GM18870 (cell line): ENCODE results near the gene MYO5C.
A peak's percentile ranks its signal among the peaks of the same experiment; 100 is the strongest.
"Not testable (repeated sequence)": the region's sequence is repeated elsewhere in the genome, so short reads cannot be mapped to it uniquely, and the experiment has no call there.

ENCODE experiments used
- ATAC-seq: cut with Tn5 transposase; IDR thresholded peaks from one replicate; pipeline ENCODE4 v1.9.1; 2021; ENCODE audit warnings: moderate library complexity; ENCODE audit not compliant: unreplicated experiment

The MYO5C gene

DNA sequence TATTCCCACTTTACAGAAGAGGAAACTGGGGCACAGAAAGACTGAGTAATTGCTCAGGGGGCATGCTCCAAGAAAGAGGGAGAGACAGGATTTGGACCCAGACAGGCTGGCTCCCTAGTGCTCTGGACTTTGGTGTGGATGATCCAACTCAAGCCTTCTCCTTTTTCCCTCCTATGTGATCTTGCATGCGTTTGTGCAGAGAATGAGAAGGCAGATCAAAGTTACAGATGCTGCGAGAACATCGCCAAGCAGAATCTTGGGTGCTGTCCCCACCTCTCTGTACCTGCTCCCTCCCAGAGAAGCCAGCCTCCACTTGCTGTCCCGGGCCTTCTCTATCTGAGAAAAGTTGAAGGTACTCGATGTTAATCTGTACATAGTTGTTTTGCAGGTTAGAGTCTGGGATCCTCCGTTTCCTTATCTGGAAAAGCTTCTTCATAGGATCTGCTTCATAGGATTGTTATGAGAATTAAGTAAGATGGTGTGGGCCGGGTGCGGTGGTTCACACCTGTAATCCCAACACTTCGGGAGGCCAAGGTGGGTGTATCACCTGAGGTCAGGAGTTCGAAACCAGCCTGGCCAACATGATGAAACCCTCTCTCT, 114.7 kb downstream of the MYO5C start:
- ATAC-seq: no peak

DNA sequence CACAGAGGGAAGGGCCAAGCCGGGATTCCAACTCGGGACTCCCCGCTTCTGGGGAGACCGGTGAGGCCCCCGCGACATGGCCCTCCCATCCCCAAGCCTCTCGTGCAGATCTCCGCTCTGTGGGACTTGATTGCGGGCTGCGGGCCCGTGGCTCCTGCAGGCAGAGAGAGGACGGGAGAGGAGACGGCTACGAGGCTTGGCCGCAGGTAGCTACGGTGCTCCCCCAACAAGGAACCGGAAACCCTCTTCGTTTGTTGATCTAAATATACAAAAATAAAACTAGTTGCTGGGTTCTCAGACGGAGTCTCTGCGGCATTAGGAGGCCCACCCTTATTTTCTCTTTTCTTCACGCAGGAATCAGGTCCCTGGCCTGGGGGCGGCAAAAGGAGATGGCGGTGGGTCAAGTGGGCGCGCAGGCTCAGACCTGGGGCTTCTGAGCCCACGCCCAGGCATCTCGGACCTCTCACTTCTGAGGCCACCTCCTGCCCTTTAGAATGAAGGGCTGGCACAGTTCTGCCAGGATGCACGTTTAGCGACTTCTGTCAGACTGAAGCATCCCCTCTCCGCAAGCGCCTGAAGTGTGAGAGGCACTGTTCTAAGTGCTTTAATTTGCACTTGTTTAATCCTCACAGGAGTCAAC, 115.3 kb downstream of the MYO5C start:
- ATAC-seq: peak; percentile 1

DNA sequence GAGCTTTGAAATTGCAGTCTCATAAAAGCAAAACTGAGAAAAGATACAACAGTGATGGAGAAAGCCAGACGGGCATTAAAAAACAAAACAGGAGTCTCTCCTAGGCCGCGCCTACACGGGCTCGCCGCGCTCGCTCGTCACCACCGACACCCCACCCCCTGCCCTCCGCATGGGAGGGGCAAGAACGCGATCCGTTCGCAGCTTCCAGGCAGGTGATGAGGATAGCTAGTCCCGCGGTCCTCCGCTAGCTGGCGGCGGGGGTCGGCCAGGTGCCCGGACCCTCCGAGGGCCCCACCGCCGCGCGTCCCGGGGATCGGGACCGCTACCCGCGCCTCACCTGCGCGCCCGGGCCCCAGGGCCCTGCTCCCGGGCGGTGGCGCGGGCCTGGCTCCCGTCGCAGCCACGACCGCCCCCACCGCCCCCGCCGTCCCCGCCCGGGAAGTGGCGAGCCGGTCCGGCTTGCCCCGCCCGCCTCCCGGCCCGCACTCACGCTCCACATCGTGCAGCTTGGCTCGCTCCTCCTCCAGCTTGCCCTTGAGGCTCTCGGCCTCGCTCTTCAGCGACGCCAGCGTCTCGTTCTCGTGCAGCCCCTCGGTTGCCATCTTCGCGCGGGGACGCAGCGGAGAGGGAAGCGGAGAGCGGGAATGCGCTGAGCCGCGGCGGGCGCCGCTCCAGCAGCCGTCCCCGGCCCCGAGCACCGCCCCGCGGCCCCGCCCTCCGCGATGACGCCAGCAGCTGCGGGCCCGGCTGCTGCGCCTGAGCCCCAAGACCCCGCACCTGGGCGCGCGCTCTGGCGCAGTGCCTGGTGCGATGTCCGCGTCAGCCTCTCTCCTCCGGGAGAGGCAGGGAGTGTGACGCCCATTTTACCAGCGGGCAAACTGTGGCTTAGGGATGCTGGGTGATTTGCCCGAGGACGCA, 116.1 kb downstream of the MYO5C start:
- peak; percentile 74 for ATAC-seq

DNA sequence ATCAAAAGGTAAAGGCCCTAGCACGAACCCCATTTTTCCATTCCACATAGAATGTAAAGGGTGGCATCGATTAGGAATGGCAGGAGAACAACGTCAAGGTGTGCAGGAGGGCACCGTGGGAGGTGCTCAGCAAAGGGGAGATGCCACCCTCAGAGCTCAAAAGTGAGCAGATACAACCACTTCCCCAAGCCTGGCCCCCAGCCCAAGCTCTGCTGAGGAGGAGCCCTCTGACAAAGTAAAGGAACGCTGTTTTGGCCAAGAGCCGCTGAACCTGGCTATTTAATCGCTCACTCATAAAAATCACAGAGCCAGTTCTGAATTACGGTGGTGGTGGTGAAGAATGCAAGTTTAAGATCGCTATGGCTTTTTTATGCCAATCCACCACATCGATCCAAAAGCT, 116.8 kb downstream of the MYO5C start:
- ATAC-seq: no peak

DNA sequence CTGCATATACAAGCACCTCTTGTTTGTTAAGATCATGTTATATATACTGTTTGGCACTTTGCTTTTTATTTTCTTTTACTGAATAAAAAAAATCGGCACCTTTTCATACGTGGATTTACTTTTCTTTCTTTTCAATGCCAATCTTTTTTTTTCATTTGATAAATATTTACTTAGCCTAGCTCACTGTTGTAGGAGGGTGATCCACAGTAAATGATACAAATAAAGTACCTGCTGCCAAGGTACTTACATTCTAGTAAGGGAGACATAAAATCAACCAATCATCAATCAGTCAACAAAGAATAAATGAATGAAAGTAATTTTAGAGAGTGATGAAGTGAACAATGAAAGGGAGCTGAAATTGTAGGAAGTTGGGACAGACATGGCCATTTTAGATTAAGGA, 122.7 kb downstream of the MYO5C start:
- ATAC-seq: no peak

DNA sequence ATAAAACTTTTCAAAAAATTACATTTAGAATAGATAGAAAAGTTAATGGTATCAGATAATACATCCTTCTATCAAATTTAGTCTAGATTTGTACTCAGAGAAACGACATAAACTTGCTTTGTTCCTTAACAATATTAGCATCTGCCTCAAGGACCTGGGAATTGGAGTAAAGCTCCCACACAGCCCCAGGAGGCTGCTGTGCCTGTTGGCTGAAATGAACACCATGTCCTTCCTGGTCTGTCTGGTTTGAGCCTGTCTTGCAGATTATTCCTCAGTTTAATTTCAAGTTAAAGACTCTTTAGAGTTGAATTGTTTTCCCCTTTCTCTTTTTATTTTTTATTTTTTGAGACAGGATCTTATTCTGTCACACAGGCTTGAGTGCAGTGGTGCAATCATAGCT, 123.8 kb downstream of the MYO5C start:
- ATAC-seq: no peak

DNA sequence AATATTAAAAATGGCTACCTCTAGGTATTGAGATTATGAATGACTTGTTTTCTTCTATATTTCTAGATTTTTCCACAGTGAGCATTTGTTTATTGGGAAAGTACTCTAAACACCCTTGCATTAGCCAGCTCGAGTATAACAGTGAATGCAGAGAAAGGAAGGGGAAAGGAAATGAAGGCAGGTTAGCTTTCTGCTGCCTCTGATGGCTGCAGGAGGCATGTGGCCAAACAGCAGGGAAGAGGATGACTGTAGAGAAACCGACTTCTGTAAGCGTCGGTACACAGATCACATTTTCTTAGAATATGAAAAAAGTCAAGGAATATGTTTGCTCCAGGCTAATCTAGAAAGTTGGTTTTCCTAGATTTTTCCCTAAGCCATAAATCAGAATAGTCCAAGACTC, 124.2 kb downstream of the MYO5C start:
- ATAC-seq: no peak

DNA sequence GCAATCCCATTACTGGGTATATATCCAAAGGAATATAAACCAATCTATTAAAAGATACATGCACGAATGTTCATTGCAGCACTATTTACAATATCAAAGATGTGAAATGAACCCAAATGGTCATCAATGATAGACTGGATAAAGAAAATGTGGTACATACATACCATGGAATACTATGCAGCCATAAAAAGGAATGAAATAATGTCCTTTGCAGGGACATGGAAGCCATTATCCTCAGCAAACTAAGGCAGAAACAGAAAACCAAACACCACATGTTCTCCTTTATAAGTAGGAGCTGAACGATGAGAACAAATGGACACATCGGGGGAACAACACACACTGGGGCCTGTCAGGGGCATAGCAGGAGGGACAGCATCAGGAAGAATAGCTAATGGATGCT, 125.4 kb downstream of the MYO5C start:
- not testable (repeated sequence) for ATAC-seq

DNA sequence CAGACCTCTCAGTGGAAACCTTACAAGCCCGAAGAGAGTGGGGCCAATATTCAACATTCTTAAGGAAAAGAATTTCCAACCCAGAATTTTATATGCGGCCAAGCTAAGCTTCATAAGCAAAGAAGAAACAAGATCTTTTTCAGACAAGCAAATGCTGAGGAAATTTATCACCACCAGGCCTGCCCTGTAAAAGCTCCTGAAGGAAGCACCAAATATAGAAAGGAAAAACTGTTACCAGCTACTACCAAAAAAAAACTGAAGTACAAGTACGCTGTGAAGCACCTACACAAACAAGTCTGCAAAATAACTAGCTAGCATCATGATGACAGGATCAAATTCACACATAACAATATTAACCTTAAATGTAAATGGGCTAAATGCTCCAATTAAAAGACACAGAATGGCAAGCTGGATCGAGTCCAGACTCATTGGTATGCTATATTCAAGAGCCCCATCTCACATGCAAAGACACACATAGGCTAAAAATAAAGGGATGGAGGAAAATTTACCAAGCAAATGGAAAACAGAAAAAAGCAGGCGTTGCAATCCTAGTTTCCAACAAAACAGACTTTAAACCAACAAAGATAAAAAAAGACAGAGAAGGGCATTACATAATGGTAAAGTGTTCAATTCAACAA, 130.0 kb downstream of the MYO5C start:
- ATAC-seq: not testable (repeated sequence)

DNA sequence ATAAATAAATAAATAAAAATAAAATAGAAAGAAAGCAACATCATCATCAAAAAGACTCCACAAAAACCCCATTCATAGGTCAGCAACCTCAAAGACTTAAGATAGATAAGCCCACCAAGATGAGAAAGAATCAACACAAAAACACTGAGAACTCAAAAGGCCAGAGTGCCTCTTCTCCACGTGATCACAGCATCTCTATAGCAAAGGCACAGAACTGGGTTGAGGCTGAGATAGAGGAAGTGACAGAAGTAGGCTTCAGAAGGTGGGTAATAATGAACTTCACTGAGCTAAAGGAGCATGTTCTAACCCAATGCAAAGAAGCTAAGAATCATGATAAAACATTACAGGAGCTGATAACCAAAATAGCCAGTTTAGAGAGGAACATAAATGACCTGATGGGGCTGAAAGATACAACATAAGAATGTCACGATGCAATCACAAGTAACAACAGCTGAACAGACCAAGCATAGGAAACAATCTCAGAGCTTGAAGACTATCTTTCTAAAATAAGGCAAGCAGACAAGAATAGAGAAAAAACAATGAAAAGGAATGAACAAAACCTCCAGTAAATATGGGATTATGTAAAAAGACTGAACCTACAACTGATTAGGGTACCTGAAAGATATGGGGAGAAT, 130.9 kb downstream of the MYO5C start:
- no peak for ATAC-seq

DNA sequence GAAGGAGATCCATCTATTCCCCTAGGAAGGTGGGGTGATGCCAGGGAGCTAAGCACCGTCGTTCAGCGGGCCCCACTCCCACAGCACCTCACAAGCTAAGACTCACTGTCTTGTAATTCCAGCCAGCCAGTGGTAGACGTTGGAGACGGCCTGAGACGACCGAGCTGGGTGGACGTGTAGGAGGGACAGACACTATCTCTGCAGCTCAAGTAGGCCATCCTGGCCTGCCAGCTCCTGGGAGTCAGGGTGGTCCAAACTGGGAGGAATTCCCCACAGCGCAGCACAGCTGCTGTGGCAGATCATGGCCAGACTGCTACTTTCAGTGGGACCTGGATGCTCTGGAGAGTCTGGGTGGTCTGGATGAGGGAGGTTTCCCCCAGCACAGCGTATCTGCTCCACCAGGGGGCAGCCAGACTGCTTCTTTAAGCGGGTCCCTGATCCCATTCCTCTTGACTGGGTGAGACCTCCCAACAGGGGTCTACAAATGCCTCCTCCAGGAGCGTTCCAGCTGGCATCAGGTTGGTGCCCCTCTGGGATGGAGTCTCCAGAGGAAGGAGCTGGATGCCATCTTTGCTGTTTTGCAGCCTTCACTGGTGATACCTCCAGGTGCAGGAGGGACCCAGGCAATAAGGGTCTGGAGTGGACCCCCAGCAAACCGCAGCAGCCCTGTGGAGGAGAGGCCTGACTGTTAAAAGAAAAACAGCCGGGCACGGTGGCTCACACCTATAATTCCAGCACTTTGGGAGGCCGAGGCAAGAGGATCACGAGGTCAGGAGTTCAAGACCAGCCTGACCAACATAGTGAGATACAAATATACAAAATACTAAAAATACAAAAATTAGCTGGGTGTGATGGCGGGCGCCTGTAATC, 132.0 kb downstream of the MYO5C start:
- no peak for ATAC-seq

DNA sequence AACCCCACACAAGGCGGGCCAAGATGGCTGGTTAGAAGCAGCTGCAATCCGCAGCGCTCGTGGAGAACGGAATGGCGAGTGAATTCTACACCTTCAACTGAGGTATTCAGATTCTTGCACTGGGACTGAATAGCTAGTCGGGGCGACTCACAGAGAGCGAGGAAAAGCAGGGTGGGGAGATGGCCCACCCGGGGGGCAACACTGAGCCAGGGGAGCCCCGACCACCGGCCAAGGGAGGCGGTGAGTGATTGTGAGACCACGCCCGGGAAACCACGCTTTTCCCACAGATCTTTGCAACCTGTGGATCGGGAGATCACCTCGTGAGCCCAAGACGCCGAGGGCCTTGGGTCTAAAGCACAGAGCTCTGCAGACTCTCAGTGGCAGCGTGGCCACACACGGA, 132.7 kb downstream of the MYO5C start:
- ATAC-seq: no peak

DNA sequence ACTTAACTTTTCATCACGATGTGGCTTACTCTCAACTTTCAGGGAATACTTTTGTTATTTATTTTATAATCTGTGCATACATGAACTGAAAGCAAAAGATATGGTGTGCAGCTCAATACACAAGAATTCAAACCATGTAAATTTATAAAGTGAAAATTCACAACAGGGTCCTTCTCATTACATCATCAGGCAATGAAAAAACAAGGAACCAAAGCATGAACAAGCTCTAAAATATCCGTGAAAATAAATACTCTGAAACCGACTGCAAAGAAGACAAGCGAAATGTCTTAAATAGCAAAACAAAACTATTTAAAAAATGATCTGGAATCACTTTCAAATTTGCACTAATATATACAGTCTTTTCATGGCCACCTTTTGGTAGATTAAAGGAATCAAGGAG, 133.3 kb downstream of the MYO5C start:
- ATAC-seq: no peak

DNA sequence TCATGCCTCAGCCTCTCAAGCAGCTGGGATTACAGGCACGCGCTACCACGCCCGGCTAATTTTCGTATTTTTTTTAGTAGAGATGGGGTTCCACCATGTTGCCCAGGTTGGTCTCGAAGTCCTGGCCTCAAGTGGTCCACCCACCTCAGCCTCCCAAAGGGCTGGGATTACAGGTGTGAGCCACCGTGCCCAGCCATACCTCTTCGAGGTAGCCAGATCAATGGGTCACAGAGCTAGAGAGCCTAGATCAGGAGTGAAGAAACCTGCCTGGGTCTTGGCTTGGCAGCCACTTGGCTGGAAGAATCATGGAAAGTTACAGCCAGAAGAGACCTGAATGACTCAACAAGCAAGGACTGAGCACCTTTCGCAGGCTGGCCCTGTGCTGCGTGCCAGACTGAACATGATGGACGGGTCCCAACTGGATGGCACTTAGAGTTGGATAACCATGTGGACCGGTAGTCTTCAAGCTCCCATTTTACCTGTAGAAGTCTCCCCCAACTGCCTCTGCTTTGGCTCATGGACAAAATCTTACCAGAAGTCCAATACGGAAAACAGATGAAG, 134.1 kb downstream of the MYO5C start:
- ATAC-seq: no peak

DNA sequence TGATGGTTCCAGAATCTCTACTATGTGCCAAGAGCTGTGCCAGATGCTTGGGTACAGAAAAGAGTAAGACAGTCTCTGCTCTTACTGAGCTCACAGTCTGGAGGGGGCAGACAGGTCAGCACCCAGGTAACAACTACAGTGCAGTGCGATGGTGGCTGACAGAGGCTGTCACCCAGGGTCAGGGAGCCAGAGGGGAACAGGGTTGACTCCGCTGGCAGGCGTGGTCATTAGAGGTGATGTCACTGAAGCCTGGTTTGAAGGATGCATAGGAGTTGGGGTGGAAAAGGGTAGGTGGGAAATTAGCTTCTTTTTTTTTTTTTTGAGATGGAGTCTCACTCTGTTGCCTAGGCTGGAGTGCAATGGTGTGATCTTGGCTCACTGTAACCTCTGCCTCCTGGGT, 136.0 kb downstream of the MYO5C start:
- ATAC-seq: no peak

DNA sequence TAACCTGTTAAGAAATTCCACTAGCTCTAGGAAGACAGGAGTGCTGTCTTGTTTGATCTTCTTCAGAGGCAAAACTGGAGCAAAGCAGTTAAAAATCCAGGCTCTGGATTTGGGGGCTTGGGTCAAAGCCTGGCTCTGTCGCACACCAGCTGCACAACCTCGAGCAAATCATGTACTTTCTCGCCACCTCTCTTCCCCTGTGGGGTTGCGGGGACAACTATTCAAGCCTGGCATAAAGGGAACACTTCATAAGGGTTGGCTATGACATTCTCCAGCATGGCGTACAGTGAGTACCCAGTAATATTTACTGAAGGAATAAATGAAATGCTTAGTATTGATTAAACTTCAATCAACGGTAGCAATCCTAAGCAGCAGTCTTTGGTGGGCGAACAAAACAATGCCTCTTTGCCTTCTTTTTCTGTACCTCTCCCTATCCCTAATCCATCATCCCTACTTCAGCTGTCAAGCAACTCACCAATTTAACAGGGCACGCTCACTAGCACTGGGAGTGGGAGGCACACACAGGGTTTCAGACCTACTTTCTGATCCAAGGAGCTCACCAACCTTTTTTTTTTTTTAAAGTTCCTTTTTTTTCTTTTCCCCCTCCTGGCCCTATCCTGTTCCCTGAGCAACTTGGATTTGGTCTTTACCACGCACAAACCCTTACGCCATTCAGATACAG, 137.4 kb downstream of the MYO5C start:
- no peak for ATAC-seq

DNA sequence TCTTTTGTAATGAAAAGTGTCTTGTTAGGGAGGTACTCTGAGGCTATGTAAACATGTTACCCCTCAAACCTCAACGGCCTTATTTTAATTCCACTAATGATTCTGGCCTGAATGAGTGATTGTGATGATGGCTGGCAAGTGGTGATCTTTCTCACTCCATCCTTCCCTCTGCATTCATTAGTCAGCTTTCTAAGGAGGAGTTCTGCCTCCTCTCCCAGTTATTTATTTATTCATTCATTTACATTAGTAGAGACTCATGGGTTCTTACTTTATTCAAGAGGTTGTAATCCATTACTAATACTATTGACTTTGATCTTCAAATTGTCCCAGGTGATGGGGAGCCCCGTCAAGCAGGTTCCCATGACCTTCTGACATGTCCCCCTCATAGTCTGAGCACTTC, 139.7 kb downstream of the MYO5C start:
- no peak for ATAC-seq

DNA sequence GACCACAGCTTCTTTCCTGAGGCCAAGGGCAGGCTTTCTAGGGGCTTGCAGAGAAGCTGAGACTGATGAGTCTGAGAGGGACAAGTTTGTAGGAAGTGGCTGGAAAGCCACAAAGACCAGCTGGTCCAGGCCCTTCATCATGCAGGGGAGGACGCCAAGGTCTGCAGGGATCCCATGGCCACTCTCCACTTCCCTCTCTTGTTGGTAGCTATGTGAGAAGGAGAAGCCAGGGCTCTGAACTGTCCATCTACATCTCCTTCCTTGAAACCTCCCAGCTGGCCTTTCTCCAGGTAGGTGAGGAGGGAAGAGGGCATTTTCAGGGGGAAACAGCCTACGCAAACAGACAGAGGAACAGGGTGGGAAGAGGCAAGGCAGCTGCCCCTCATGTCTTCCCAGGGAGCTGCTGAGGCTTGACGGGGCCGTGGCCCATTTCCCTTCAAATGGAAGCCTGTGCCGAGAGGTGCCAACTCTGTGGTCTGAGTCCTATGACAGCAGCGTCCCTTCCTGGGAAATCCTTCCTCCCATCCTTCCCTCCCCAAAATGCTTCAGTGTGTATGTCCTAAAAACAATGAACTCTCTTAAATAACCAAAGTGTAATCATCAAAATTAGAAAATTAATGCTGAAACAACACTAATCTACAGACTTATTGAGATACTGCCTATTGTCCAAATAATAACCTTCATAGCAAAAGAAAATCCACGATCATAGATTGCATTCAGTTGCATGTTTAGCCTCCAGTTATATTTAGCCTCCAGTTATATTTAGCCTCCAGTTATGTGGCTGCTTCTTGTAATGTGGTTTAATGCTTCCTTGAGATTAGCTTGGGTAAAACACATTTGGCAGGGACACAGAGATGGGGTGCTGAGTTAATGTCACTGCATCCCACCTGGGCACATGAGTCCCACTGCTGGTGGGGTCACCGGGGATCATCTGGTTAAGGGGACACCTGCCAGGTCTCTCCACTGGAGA, 140.4 kb downstream of the MYO5C start:
- no peak for ATAC-seq
